Panc1 (cell line): ENCODE data around the gene RNF11. TPM values are rescaled to one million over a fixed set of nuclear protein-coding genes. Genes with fewer than 3 reads are reported as not detected.
"Not testable (repeated sequence)": the region's sequence is repeated elsewhere in the genome, so short reads cannot be mapped to it uniquely, and the experiment has no call there.

Experiments
- ATAC-seq: fragments of 200-7000 bp; cut with Tn5 transposase; 2 replicates; pipeline ENCODE4 v1.9.1; 2020; ENCODE audit warnings: mild to moderate bottlenecking, moderate library complexity
- BruUV-seq: library from RNA; stranded (reverse); fragments of 400-500 nt; replicated peaks from 2 replicates; lab custom pipeline; 2021; lab: Mats Ljungman, UMichigan
- CTCF ChIA-PET: fragments of 300-600 bp; sonication (Branson Sonifier 250); formaldehyde crosslinking; loops from one replicate; lab custom pipeline; 2022; ENCODE audit warnings: antibody characterized with exemption; lab: Charles Lee
- POLR2A ChIA-PET: fragments of 300-600 bp; sonication (Branson Sonifier 250); formaldehyde crosslinking; loops from one replicate; lab custom pipeline; 2022; ENCODE audit warnings: antibody characterized with exemption; lab: Charles Lee
- DNase-seq: peaks from one replicate; pipeline ENCODE4 v3.0.0-alpha.2; 2010; ENCODE audit warnings: low read depth, low spot score
- H3K27ac ChIP-seq: 2 replicates; pipeline ENCODE4 v1.5.1; 2011; ENCODE audit warnings: mild to moderate bottlenecking, low read length, inconsistent platforms
- H3K27me3 ChIP-seq: fragments of 200-500 bp; sonication (Bioruptor generic); 2 replicates; pipeline ENCODE4 v1.6.0; 2014; ENCODE audit warnings: low read length, inconsistent platforms; ENCODE audit not compliant: control insufficient read depth, insufficient read depth
- H3K36me3 ChIP-seq: fragments of 200-500 bp; sonication (Bioruptor generic); 2 replicates; pipeline ENCODE4 v1.5.1; 2014; ENCODE audit warnings: inconsistent platforms, mild to moderate bottlenecking, low read length, moderate library complexity; ENCODE audit not compliant: control insufficient read depth, insufficient read depth
- H3K4me1 ChIP-seq: 2 replicates; pipeline ENCODE4 v1.5.1; 2011; ENCODE audit warnings: inconsistent platforms, mild to moderate bottlenecking, low read length, moderate library complexity; ENCODE audit not compliant: control insufficient read depth, insufficient read depth
- H3K4me3 ChIP-seq, 2 experiments: 2 replicates each; pipeline ENCODE4 v1.5.1; 2011 to 2012; ENCODE audit warnings: low read depth in 2 of 2, low read length in 2 of 2, mild to moderate bottlenecking in 2 of 2, inconsistent platforms in 1 of 2, moderate library complexity in 1 of 2
- H3K9me3 ChIP-seq: fragments of 200-500 bp; sonication (Bioruptor generic); 2 replicates; pipeline ENCODE4 v1.5.1; 2014; ENCODE audit warnings: low read depth, mild to moderate bottlenecking, inconsistent platforms, low read length, moderate library complexity; ENCODE audit not compliant: control insufficient read depth, insufficient read depth
- CTCF ChIP-seq: fragments of 450-650 bp; IDR thresholded peaks from 2 replicates; pipeline ENCODE4 v1.5.1; 2017; ENCODE audit warnings: mild to moderate bottlenecking
- POLR2AphosphoS5 ChIP-seq: IDR thresholded peaks from 2 replicates; pipeline ENCODE4 v1.6.1; 2012; ENCODE audit warnings: mild to moderate bottlenecking, low read depth, low read length, moderate library complexity
- REST ChIP-seq, 2 experiments: IDR thresholded peaks; 2 replicates each; pipeline ENCODE4 v1.6.1; 2011 to 2012; ENCODE audit warnings: low read depth in 2 of 2, control low read depth in 1 of 2, low read length in 1 of 2, mild to moderate bottlenecking in 1 of 2, moderate library complexity in 1 of 2; ENCODE audit not compliant: insufficient read depth in 1 of 2
- SIN3A ChIP-seq: IDR thresholded peaks from 2 replicates; pipeline ENCODE4 v1.6.1; 2012; ENCODE audit warnings: low read depth, mild to moderate bottlenecking, low read length, moderate library complexity, borderline replicate concordance; ENCODE audit not compliant: insufficient read depth
- TCF7L2 ChIP-seq: IDR thresholded peaks from 2 replicates; pipeline ENCODE4 v1.6.1; 2011; ENCODE audit warnings: mild to moderate bottlenecking, low read depth, low read length, inconsistent platforms
- in situ Hi-C: cut with HindIII; loops from 2 replicates; pipeline ENCODE4 v1.10.0; 2016; ENCODE audit warnings: low sequenced_read_pairs, low pct_unique_long_range_greater_than_20kb
- intact Hi-C: fragments of 100-400 bp; cut with micrococcal nuclease; formaldehyde crosslinking; loops from one replicate; pipeline ENCODE4 v1.10.0; 2022; ENCODE audit not compliant: unreplicated experiment
- total RNA-seq: library from RNA; stranded (reverse); gene quantifications from one replicate; pipeline ENCODE4 v1.2.1, GENCODE V29; 2021; ENCODE audit not compliant: unreplicated experiment

RNF11 gene
- total RNA-seq, 1 experiment from 2014 or later: 86.0 TPM

DNA sequence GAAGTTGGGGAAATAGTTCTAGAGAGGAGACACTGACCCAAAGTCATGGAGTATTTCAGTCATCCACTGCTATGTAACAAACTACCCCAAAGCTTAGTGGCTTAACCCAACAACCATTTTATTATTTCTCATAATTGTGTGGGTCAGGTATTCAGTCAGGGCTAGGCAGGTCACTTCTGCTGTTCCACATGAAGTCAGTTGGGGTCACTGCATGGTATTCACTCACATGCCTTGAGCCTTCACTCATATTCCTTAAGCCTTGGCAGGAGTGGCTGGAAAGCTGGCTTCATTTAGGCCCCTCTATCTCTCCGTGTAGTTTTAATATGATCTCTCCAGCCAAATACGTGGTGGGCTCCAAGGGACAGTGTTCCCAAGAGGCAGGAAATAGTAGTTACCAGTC, 17.5 kb upstream of the RNF11 start:
- H3K36me3 ChIP-seq: no peaks in the 10 kb centered on the region
- POLR2A ChIA-PET: no interaction called here
- no peaks in the 10 kb centered on the region for H3K4me1 ChIP-seq
- H3K4me3 ChIP-seq: no peak overlapping the region
- no peaks in the 10 kb centered on the region for H3K27me3 ChIP-seq
- H3K27ac ChIP-seq: no peak overlapping the region
- no peak for TF ChIP-seq CTCF
- no peak for TF ChIP-seq TCF7L2
- no peak for TF ChIP-seq POLR2AphosphoS5
- TF ChIP-seq REST (IDR thresholded peaks at IDR 0.05; ENCODE audit: insufficient read depth in 1 of 2, low read depth in 2 of 2, low read length in 1 of 2): no peak
- no peak for TF ChIP-seq SIN3A
- in situ Hi-C loops (no loop called here), intact Hi-C loops (no loop called here)
- ATAC-seq (peak; percentile 60; the same call in 1 of the 2 replicates), DNase-seq (no peak)
- CTCF ChIA-PET: no interaction called here
- H3K9me3 ChIP-seq: no peaks in the 10 kb centered on the region
- BruUV-seq: no TSS peak

GRCh38 chr1:51219022-51219421, 17.1 kb upstream of the RNF11 start:
- no peaks in the 10 kb centered on the region for H3K4me1 ChIP-seq
- POLR2A ChIA-PET: no interaction called here
- H3K27ac ChIP-seq: no peak overlapping the region
- intact Hi-C loops: no loop called here
- no peaks in the 10 kb centered on the region for H3K36me3 ChIP-seq
- no peaks in the 10 kb centered on the region for H3K27me3 ChIP-seq
- BruUV-seq: no TSS peak
- no peak for ATAC-seq
- CTCF ChIA-PET: no interaction called here
- H3K9me3 ChIP-seq: no peaks in the 10 kb centered on the region
- H3K4me3 ChIP-seq: no peak overlapping the region
- no peak for TF ChIP-seq POLR2AphosphoS5
- TF ChIP-seq SIN3A: no peak
- no peak for TF ChIP-seq TCF7L2
- no peak for TF ChIP-seq CTCF
- TF ChIP-seq REST (IDR thresholded peaks at IDR 0.05; ENCODE audit: insufficient read depth in 1 of 2, low read depth in 2 of 2, low read length in 1 of 2): no peak
- no peak for DNase-seq
- in situ Hi-C loops: no loop called here

- H3K36me3 ChIP-seq, DNase-seq, H3K9me3 ChIP-seq, H3K4me1 ChIP-seq, intact Hi-C loops, H3K27ac ChIP-seq, ATAC-seq, in situ Hi-C loops, H3K4me3 ChIP-seq, POLR2A ChIA-PET, H3K27me3 ChIP-seq, CTCF ChIA-PET, BruUV-seq: not testable (repeated sequence)
These were observed 14.5 kb upstream of the RNF11 start for GRCh38 chr1:51221529-51221928.
